Left kidney (tissue), 2 donors: ENCODE measurements around the gene FOXB2. TPM values are rescaled to one million over a fixed set of nuclear protein-coding genes. Genes with fewer than 3 reads are reported as not detected.
"Not testable (repeated sequence)": the region's sequence is repeated elsewhere in the genome, so short reads cannot be mapped to it uniquely, and the experiment has no call there.

Source experiments
- DNase-seq: peaks from one replicate; pipeline ENCODE4 v3.0.0-alpha.2; 2013
- polyA plus RNA-seq: library from polyadenylated mRNA; unstranded; fragments of 120-200 nt; gene quantifications from one replicate; pipeline ENCODE4 v1.2.1, GENCODE V29; 2013; ENCODE audit not compliant: insufficient read length

The FOXB2 gene
- polyA plus RNA-seq, 1 donor, result not detected

GRCh38 chr9:77016121-77016525, 3.3 kb upstream of the FOXB2 start:
- DNase-seq, result no peak

GRCh38 chr9:77016526-77017504, 2.6 kb upstream of the FOXB2 start:
- DNase-seq, result no peak

- DNase-seq, result no peak
These were observed 2.0 kb upstream of the FOXB2 start for GRCh38 chr9:77017505-77017894.

DNA sequence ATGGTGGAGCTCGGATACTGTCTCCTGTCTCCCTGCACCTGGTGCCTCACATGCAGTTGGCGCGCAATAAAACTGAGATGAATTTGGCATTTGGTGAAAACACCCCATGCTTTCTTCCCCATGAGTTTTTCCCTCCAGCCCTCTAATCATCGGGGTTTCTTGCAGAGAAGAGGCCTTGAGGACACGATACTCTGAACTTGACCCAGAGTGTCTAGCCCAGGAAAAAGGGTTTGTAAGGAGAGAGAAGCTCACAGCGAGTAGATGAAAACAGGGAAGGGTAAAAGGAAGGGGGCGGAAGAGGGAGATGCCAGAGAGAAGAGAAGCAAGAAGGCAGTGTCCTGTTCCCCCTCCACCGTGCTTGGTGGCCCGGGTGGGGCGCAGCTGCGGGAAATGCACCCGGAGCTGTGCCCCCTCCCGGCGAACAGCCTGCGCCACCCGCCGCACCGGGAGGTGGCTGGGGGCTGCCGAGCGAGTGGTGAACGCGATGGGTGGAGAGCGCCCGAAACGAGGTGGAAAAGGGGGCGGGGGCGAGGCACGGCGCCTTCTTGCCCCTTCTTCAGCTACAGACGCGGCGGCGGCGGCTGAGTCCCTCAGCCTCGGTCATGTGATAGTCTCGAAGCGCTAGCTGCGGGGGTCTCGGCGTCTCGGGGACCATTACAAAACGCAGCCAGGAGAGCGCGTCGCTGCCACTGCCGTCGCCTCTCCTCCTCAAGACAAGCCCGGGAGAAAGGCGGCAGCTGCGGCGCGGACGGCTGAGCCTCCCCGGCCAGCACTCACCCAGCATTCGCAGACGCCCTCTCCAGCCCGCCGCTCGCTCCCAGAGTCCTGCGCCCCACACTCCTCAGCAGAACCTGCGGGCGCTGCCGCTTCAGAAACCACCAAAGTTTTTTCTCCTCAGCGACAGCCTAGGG, 1.1 kb upstream of the FOXB2 start:
- no peak for DNase-seq

- DNase-seq, result no peak
These were observed 553 bp upstream of the FOXB2 start for GRCh38 chr9:77018969-77019235.

DNA sequence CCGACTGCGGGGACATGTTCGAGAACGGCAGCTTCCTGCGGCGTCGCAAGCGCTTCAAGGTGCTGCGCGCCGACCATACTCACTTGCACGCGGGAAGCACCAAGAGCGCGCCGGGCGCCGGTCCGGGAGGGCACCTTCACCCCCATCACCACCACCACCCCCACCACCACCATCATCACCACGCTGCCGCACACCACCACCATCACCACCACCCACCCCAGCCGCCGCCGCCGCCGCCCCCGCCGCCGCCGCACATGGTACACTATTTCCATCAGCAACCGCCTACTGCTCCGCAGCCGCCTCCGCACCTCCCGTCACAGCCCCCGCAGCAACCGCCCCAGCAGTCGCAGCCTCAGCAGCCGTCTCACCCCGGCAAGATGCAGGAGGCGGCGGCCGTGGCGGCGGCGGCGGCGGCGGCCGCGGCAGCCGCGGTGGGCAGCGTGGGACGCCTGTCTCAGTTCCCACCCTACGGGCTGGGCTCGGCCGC, 514 bp downstream of the FOXB2 start:
- DNase-seq, result no peak

DNA sequence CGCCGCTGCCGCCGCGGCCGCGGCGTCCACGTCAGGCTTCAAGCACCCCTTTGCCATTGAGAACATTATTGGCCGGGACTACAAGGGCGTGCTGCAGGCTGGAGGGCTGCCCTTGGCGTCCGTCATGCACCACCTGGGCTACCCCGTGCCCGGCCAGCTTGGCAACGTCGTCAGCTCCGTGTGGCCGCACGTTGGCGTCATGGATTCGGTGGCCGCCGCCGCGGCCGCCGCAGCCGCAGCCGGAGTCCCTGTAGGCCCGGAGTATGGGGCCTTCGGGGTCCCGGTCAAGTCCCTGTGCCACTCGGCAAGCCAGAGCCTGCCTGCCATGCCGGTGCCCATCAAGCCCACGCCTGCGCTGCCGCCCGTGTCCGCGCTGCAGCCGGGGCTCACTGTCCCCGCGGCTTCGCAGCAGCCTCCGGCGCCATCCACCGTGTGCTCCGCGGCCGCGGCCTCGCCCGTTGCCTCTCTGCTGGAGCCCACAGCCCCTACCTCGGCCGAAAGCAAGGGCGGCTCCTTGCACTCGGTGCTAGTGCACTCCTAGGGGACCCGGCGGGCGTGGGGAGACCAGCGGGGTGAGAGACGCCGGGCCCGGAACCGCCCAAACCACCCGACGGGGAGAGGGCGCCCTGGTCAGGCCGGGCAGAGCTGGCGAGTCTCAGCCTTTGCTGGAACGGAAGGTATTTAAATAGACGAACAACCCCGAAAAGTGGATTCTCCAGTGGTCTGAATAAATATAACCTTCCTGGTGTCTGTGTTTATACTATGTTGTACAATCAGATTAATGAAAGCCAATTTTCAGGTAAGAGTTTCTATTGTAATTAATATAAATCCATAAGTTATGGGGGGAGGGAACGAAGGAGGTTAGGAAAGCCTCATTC, 1.2 kb downstream of the FOXB2 start:
- DNase-seq, result no peak

DNA sequence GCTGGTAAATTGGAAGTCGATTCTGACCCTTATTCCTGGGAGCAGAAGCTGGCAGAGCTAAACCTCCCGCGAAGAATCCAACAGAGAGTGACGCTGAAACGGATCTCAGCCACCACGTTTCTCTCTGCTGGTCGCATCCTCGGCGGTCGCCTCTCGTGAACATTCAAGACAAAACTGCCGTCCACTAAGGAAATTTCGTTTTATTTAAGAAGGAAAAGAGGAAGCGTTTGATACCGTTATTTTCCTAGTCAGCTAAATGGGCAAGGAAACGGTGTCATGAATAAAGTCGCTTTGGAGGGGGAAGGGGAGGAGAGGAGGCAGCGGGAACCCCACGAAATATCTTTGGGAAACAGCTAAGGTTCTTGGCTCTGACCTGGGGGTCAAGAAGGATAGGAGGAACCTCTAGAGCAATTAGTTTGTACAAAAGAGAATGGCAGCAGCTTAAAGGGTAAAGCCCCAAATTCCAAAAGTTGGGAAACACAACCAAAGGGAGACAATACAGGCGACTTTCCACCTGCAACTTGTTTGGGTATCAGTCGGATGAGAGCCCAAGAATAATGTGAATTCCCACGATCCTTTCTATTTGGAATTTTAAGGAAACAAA, 1.9 kb downstream of the FOXB2 start:
- no peak for DNase-seq

DNA sequence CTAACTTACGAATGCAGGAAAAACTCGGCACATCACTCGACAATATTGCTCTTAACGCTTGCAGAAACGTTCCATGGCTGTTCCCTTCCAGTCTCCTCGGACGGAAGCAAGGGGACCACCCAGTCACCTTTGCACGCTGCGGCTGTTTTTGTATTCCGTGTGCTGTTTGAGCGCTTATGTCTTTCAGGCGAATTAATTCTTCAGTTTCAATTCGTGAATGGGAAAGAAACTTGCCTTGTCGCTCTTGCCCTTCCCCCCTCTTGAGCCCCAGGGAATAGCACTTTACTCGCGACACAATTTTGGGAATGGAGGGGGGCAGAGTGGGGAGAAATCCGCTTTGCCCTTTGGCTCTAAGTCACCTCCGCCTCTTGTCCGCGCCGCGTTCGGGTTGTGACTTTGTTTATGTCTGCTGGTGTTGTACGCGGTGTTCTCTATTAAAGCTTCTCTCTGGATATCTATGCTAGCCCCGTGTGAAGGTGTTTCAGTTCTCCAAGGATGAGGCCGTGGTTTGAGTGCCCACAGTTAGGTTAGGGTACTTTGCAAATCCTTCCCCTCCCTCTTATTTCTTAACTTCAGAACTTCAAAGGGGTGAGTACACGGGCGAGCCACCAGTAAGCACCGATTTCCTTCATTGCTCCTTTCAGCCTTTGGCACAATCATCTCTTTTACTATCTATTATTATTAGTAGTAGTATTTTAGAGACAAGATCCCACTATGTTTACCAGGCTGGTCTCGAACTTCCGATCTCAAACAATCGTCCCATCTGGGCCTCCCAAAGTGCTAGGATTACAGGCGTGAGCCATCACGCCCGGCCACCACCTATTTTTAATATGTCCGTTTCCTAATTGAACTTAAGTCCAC, 2.7 kb downstream of the FOXB2 start:
- DNase-seq, result no peak

- DNase-seq, result no peak
These were observed 3.5 kb downstream of the FOXB2 start for GRCh38 chr9:77022783-77023440.

DNA sequence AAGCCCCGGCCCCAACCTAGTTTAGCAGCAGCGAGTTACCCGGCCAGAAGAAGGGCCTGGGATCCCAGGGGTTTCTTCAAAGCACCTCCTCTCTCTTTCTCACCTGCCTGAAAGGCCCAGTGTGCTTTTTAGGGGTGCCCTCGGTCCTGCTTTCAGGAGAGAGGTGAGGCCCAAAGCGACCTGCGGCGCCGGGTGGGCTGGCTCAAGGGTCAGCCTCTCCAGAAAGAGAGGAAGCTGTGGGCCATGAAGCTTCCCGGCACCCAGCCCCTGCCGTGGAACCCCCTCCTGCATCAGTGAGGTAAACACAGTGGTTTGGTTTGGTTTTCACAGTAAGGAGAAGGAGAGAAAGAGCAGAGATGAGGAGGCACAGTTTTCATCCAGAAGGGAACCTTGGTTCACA, 4.3 kb downstream of the FOXB2 start:
- DNase-seq, result no peak

DNA sequence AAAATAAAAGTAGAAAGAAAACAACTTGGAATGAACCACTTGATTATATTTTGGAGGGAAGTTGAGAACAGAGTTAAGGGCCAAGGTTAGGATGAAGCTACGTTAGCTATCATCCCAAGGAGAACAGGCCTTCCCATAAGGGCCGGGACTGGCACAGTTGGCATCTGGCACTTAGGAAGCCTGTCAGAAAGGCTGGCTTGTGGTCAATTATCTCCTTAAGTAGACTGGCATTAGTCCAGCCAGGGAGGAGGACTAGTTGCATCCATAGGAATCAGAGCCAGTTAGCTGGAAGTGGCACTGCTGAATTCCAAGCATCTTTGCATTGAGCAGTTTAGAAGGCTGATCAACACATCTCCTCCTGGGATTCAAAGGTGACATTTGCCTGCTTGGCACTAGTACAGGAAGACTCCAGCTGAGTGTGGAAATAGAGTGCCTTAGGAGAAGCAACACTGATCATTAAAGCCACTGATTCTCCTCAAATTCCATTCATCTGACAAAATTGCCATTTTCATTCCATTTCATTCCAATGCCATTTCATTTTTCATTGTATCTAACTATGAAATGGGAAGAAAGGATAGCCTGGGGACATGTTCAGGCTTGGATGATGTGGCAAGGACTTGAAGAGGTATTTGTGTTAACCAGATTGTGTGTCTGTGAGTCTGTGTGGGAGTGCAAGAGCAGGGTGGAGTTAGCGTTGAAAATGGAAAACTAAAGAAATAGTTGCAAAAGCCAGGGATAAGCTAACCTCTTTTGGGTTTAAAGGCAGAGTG, 5.5 kb downstream of the FOXB2 start:
- no peak for DNase-seq

DNA sequence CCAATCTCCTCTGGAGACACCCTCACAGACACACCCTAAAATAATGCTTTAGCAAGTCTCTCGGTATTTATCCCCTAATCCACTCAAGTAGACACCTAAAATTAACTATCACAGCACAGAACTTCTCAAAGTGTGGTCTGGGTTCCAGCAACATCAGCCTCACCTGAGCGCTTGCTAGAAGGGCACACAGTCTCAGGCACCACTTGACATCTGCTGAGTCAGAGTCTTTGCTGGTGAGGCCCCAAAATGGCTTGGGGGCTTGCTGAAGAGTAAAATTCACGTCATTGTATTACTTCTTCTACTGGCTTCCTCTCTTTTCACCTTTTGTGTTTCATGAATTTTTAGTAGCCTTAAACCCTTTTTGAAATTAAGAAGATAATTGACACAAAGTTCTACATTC, 9.0 kb downstream of the FOXB2 start:
- no peak for DNase-seq

GRCh38 chr9:77030045-77030444, 10.6 kb downstream of the FOXB2 start:
- no peak for DNase-seq

DNA sequence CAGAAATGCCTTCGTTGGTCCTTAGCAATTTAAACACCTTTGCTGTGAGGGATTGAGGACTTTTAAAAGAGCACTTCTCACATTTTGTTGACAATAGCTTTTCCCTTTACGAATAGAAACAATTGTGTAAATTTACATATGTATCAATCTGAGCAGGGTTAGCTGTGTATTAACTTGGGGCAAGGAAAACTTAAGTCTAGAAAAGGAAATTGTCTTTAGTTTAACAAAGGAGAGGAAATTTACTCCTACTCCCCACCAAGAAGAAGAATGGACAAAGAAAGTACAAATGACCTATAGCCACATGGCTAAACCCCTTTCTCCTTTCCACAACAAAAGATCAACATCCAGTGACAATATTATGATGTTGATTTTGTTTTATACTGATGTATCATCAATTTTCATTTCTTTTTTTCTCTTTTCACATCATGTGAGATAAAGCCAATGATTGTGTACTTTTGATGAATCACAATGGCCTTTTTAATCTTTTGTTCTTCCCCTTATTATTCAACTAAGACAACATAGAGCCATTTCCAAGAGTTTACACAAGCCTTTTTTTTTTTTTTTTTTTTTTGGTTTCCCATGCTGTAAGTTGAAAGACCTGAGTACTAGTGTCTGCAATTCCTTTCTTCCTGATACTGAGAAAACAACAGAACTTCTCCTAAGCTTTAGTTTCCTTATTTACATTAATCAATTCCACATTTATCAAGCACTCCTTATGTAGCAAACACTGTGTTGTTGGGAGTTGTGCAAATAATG, 19.0 kb downstream of the FOXB2 start:
- no peak for DNase-seq

- no peak for DNase-seq
These were observed 20.9 kb downstream of the FOXB2 start for GRCh38 chr9:77040340-77040739.

- DNase-seq, result not testable (repeated sequence)
These were observed 24.3 kb downstream of the FOXB2 start for GRCh38 chr9:77043743-77044142.

GRCh38 chr9:77060681-77061080, 41.2 kb downstream of the FOXB2 start:
- not testable (repeated sequence) for DNase-seq
